GM19043 (cell line): ENCODE results near the gene SLC39A8.
A peak's percentile ranks its signal among the peaks of the same experiment; 100 is the strongest.
"Not testable (repeated sequence)": the region's sequence is repeated elsewhere in the genome, so short reads cannot be mapped to it uniquely, and the experiment has no call there.

ENCODE experiments used
- ATAC-seq: cut with Tn5 transposase; IDR thresholded peaks from one replicate; pipeline ENCODE4 v1.9.1; 2021; ENCODE audit warnings: low read depth; ENCODE audit not compliant: unreplicated experiment

SLC39A8 gene

DNA sequence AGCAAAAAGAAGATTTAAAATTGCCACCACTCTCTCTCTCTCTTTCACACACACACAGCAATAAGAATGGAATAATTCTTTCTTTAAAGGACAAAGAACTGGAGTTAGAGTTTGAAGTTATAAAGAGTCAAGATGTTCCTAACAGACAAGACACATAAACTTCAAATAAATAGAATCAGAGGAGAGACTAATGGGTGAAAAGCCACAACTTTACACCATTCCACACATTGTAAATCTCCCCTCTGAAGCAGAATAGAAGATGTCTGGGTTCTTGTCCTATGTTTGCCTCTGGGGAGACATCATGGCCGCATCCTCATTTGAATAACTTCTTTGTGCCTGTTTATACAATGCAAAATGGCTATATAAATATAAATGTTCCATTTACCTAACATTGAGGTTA lies 39.6 kb downstream of the SLC39A8 start:
- ATAC-seq: no peak

DNA sequence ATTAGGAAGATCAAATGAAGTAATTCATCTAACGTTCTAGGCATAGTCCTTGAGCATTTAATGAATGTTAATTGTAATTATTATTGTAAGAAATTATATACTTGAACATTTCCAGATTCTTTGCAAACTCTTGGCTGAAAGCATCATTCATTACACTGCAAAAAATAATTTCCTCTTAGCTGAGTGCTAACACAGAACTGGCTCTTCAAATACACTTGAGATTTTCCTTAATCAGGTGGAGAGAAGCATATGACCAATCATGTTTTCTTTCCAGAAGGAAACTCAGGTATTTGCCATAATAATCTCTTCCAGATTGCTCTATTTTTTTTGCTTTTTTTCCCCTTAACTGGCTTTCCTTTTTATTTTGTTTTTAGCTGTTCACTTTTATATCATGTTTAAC lies 42.5 kb downstream of the SLC39A8 start:
- ATAC-seq: no peak

DNA sequence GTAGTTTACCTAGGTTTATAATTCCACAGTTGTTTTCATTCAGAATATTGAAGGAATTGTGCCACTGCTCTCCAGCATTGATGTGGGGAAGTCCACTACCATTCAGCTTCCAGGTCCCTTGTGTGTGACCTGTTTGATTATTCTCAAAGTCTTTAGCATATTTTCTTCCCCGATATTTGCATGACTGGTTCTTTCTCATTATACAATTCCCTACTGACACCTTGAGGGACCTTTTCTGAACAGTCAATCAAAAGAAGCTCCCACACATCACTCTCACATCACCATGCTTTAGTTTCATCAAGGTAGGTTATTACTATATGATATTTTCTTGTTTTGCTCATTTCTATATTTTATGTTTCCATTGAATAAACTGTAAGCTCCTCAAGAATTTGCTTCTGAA lies 44.1 kb downstream of the SLC39A8 start:
- no peak for ATAC-seq

DNA sequence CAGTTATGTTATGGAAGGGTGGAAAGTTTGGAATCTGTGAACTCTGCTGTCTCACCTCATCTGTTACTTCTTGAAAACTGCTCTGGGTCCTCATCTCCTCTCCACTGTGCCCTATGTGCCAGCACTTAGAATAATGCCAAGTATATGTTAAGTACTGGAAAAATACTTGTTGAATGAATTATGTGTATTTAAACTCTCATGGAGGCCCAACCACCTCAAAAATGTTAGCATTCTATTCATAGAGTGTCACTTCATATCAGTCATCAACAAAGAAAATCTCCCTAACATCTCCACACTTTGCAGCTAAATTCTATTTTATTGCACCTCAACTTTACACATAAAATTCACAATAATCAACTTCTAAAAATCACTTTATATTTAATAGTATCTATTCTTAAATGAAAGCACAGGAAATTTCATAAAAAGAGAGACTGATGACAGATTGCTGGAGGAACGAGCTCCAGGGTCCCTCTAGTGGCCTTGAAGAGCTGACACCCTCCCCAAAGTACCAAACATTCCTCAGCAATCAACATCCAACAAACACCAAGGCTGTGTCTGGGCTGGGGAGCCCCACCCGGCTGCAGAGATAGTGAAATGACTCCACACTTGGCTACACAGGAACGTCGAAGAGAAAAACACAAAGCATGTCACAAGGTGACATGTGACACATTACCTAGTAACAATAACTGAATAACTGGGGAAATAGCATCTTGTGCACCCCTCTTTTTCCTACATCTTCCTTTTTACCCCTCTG lies 45.8 kb downstream of the SLC39A8 start:
- peak; percentile 83 for ATAC-seq

DNA sequence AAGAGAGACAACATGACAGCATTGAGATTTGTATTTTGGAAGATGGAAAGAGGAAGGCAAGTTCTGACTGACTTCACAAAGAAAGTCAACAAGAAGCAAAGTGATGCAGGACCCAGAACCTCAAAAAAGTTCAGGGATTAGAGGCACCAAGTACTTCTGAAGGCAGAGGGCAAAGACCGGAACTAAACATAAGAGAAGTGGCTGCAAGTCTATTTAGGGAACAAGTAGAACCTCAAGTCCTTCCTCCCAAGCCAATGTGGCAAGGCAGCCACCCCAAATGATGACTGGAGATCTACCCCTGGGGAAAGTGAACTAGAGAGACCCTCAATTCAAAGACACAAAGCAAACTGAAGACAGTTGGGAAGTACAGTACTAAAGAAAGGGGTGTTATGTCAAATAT lies 46.6 kb downstream of the SLC39A8 start:
- ATAC-seq: no peak

DNA sequence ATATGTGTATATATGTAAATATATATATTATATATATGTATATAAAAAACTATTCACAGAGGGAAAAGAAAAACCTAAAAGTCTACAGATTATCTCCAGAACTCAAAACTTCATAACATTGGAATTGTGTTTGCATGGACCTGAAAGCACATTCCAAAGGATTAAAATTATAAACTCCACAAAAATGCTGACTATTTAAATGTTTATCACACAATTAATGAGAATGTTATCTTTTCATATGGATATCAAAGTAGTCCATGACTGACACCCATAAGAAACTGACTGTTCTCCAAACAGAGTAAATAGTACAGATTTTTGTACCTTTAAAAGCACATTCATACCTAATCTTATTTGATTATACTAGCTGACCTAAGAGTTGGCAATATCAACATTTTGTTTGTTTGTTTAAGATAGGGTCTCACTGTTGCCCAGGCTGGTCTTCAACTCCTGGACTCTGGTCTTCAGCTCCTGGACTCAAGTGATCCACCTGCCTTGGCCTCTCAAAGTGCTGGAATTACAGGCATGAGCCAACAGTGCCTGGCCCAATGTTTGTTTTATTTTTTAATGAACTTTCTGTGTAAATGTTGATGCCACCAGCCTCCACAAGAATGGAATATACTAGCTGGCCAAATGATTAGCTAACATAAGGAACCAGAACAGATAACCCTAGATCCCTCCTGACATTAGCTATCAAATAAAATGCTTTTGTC lies 50.0 kb downstream of the SLC39A8 start:
- ATAC-seq: no peak

DNA sequence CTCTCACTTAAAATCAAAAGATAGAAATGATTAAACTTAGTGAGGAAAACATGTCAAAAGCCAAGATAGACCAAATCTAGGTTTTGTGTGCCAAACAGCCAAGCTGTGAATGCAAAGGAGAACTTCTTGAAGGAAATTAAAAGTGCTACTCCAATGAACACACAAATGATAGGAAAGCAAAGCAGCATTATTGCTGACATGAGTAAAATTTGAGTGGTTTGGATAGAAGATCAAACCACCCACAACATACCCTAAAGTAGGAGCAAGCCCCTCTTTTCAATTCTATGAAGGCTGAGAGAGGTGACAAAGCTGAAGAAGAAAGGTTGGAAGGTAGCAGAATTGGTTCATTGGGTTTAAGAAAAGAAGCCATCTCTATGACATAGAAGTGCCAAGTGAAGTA lies 56.8 kb downstream of the SLC39A8 start:
- ATAC-seq: no peak

DNA sequence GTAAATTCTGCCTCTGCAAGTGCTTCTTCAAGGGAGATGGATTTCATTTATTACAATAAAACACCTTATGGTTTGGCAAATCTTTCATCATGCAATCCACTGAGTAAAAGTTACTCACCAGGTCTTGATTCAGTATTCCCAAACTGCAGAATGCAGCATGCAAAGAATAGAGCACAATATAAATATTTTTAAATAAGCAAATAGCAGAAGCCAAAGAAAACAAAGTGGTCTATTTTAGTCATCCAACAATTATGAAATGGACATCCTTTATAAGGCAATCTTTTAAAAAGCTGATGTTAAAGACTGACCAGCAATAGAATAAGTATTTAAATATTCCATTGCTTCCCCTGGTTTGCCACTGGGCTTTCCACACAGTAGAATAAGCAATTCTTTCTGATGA lies 59.5 kb downstream of the SLC39A8 start:
- ATAC-seq: no peak

DNA sequence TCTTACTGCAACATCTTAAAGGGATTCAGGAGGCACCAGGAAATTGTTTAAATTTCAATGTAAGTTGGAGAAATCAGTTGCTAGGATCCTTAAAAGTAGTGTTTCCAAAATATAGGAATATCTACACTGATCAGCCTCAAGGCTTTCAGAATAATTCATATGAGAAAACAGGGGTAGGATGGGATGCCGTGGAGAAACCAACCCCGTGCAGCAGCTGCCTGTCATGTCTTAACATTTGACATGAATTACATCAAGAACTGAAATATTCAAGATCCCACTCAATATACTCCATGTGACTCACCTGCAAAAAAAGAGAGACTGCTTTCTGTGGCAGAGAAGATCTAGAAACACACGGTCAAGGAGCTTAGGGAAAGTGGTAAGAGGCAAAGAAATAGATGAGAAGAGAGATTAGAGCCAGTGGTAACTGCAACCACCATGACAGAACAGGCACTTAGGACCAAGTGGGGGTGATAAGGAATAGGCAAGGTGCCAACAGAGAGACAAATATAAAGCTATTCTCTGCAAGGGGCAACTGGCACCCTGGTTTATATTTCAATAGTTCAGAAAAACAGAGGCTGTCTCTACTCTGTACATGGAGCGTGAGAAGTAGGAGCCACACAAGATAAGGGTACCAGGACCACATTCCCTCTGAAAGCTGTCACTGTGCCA lies 64.0 kb downstream of the SLC39A8 start:
- no peak for ATAC-seq

DNA sequence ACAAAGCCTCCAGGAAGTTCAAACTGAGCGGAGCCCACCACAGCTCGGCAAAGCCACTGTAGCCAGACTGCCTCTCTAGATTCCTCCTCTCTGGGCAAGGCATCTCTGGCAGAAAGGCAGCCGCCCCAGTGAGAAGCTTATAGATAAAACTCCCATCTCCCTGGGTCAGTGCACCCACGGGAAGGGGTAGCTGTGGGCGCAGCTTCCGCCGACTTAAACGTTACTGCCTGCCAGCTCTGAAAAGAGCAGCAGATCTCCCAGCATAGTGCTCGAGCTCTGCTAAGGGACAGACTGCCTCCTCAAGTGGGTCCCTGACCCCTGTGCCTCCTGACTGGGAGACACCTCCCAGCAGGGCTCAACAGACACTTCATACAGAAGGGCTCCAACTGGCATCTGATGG lies 72.0 kb downstream of the SLC39A8 start:
- ATAC-seq: not testable (repeated sequence)

DNA sequence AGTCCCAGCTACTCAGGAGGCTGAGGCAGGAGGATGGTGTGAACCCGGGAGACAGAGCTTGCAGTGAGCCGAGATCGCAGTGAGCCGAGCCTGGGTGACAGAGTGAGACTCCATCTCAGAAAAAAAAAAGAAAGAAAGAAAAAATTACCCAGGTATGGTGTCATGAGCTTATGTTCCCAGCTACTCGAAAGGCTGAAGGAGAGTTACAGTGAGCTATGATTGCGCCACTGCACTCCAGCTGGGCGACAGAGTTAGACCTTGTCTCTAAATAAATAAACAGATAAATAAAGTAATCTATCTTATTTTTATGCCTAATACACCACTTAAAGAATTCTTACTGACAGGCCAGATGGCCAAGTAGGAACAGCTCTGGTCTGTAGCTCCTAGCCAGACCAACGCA lies 73.0 kb downstream of the SLC39A8 start:
- no peak for ATAC-seq

DNA sequence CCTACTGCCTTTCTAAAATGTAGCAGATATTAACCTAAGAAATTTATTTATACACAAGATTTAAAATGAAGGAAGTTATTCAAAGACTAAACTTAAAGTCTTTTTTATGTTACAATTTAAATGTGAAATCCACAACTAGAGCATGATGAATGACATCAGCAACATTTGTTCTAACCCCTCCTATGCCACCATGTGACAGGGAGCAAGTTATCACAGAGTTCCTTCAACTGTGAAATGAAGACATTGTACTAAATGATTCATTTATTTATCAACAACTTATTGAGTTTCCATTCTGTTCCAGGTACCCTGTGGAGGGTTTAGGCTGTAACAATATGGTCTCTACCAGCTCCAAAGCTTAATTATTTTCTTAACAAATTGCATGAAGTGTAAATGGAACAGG lies 76.9 kb downstream of the SLC39A8 start:
- no peak for ATAC-seq

DNA sequence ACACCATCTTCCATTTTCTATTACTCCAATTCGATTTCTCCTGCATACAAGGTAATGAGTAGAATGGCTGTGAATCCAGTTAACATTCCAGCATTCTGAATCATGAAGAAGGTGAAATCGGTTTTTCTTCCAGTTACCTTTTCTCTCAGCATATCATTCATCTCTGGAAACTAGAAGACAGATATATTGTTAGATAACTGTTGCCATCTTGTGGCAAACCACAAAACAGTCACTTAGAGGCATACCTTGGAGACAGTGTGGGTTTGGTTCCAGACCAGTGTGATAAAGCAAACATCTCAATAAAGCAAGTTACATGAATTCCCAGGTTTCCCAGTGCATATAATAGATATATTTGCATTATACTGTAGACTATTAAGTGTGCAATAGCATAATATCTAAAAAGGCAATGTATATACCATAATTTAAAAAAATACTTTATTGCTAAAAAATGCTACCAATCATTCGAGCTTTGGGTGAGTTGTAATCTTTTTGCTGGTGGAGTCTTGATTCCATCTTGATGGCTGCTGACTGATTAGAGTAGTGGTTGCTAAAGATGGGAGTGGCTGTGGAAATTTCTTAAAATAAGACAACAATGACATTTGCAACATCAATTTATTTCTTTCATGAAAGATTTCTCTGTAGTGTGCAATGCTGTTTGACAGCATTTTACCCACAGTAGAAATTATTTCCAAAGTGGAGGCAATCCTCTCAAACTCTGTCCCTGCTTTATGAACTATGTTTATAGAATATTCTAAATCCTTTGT lies 82.1 kb downstream of the SLC39A8 start:
- peak; percentile 71 for ATAC-seq

DNA sequence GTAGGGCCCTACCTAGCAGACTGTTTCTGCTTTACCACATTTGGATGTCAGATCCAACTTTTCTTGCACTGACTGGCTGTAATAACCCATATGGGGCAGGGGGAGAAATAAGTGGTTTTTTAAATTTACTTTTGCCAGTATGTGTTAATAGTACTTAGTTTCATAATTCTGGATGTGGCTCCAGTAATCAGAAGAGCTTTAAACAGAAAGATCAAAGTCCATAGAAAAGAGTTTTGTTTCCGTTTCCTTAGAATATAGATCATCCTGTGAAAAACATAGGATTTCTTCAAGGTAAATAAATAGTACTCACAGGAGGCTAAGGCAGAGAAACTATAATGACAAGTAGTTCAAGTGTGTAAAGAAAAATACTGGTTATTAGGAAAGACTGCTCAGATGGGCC lies 85.6 kb downstream of the SLC39A8 start:
- no peak for ATAC-seq

DNA sequence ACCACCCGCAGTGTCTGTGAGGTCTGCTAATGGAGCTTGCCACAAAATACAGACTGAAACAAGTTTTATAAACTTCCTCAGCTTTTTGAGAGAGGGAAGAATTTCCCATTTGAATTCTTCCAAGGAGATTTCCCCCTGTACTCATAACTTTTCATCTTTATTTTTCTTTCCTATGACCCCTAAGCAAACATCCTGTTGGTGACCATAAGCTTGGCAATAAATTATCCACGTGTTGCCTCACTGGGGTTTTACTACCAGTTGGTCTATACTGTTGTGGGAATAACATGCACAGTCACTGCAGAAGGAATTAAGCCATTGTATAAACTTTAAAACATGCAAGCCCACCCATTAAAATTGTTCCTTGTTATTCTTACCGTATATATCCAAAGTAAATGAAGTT lies 86.2 kb downstream of the SLC39A8 start:
- ATAC-seq: no peak

DNA sequence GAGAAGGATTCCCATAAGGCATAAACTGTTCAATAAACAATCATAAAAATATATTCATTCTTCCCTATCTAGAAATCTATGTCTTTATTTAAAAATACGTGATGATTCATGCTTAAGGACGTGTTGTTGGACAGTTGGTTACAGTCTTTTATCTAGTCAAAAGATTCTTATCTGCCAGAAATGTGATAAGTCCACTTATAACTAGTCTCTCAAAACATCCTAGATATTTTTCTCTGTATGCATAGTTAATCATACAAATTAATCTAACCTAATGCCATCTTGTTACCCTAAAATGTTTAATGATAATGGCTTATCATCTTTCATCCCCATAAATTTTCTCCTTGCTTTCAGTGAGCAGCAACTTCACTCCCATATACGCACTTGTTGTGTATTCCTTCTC lies 89.0 kb downstream of the SLC39A8 start:
- no peak for ATAC-seq

DNA sequence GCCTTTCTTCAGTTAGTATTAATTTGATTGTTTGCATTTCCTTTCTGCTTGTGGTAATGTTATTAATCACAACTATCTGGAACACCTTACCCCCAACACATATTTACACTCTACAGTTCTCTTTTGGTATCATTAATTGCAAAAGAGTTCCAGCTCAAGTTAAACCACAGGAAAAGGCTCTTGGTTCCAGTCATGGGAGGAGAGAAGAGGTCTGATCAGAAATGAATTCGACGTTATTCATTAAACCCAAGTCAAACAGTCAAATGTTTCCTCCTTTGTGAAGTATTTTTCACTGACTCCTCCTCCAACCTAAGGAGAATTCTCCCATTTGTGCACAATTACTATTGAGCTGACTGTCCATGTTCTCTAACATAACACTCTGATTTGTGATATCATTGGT lies 91.4 kb downstream of the SLC39A8 start:
- ATAC-seq: no peak

DNA sequence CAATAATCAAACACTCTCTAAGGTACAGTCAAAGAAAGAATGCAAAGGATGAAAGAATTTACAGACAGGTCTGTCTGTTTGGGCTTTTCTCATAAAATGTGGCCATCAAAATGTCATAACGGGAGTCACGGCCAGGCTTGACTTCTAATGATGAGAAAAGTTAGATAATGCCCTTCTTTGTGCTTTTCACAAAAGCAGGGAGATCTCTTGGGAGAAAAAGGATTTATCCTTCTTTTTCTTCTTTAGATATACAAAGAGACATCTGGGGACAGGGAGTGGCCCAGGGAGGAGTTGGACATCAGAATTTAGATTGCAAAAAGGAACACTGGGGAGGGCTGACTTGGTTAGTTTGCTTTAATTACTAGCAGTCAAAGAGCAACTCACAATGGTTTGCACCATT lies 93.1 kb downstream of the SLC39A8 start:
- ATAC-seq: no peak

DNA sequence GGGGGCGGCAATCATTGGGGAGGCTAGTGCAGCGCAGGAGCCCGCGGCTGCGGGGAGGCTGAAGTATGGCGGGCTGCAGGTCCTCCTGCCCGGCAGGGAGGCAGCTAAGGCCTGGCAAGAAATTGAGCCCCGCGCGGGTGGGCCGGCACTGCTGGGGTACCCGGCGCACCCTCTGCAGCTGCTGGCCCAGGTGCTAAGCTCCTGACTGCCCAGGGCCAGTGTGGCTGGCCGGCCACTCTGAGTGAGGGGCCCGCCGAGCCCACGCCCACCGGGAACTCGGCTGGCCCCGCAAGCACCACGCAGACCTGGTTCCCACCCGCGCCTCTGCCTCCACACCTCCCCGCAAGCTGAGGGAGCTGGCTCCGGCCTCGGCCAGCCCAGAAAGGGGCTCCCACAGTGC lies 94.9 kb downstream of the SLC39A8 start:
- no peak for ATAC-seq

DNA sequence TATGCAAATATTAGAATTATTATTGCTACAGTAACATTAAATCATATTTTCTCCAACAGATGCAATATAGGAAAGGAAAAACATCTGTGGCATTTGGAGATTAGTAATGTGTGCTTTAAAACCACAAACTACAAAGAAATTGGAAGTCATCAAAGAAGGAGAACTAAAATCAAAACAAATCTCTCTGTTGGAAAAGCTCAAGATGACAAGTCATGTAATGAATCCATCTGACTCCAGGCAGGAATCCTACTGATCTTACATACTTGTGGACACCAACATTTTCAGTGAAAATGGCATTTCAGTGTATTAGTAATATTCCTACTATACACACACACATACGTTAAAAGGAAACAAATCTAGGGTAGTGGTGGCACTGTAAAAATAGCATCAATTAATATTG lies 98.2 kb downstream of the SLC39A8 start:
- no peak for ATAC-seq

DNA sequence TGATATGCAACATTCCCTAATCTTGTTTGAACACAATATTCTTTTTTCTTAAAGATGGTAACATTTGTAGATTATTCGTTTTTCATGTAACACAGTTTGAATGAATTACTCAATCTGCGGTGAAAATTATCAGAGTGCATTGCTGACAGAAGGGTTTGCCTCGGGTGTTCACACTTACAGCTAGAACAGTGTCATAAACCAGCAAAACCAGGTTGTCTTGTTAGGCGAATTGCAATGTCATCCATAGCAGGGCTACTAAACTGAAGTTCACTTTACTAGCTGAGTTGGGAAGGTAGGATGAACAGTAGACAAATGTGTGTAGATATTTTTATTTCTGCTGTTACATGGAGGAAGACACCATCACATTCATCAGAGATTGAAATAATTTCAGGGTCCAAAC lies 98.9 kb downstream of the SLC39A8 start:
- ATAC-seq: no peak
